ENCODE measurements around the gene WFDC10B. TPM values are rescaled to one million over a fixed set of nuclear protein-coding genes. Genes with fewer than 3 reads are reported as not detected.
"Not testable (repeated sequence)": the region's sequence is repeated elsewhere in the genome, so short reads cannot be mapped to it uniquely, and the experiment has no call there.

Gene WFDC10B
- total and polyA plus RNA-seq, 8 donors, result 0.44 to 1.2 TPM; not detected in 6

DNA sequence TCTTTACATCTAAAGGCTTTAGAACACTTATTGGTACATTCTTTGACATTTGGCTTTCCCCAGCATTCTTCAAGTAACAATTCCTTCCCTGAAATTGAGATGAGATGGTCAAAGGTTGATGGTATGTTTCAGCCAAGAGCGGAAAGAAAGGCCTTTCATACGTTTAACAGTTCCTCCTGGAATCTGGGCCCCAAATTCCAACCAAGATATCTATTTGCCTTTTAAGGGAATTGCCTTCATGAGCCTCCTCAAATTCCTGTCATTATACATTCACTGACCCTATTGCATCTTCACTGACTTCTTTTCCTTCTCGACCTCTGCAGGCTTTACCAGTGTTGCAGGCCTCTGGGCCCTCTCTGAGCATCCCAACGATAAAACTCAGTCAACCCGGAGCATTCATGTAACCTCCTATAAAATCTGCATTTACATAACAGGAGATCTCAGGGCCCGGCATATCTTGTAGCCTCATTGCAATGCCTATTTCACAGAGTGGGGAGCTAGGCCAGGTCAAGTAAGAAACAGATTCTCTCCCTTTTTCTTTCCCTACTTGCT is 55.4 kb downstream of the WFDC10B start:
- no peaks in the 10 kb centered on the region for H3K9me3 ChIP-seq
- H3K27ac ChIP-seq, result no peak overlapping the region
- DNase-seq, result no peak
- H3K4me1 ChIP-seq, result no peaks in the 10 kb centered on the region
- H3K27me3 ChIP-seq, result no peaks in the 10 kb centered on the region
- no peak overlapping the region for H3K4me3 ChIP-seq
- intact Hi-C loops (cut with DNase I), result no loop called here
- TF ChIP-seq, protein P1, sequence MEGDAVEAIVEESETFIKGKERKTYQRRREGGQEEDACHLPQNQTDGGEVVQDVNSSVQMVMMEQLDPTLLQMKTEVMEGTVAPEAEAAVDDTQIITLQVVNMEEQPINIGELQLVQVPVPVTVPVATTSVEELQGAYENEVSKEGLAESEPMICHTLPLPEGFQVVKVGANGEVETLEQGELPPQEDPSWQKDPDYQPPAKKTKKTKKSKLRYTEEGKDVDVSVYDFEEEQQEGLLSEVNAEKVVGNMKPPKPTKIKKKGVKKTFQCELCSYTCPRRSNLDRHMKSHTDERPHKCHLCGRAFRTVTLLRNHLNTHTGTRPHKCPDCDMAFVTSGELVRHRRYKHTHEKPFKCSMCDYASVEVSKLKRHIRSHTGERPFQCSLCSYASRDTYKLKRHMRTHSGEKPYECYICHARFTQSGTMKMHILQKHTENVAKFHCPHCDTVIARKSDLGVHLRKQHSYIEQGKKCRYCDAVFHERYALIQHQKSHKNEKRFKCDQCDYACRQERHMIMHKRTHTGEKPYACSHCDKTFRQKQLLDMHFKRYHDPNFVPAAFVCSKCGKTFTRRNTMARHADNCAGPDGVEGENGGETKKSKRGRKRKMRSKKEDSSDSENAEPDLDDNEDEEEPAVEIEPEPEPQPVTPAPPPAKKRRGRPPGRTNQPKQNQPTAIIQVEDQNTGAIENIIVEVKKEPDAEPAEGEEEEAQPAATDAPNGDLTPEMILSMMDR (IDR thresholded peaks at IDR 0.05), result no peak
- no peak for ATAC-seq
- H3K36me3 ChIP-seq, result no peaks in the 10 kb centered on the region

DNA sequence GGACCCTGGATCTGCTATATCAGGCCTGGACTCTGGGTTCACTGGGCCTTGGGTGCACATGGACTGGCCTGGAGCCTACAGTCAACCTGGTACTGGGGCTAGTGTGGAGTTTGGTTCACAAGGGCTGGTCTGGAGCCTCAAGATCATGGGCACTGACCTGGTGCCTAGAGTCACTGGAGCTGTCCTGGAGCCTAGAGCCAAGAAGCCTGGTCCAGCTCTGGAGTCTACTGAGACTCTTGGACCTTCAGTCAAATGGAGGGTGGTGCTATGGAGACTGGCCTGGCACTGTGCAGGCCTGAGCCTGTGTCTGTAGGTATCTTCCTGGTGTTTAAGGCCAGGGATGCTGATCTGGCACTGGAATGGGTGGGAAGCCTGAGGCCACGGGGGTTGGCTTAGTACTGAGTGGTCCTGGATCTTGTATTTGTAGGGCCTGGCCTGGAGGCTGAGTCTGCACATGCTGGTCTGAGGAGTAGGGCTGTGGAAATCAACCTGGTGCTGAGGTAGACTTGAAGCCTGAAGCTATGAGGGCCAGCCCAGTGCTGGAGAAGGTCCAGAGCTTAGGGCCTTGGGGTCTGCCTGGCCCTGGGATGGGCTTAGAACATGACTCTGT is 57.3 kb downstream of the WFDC10B start:
- no peaks in the 10 kb centered on the region for H3K4me1 ChIP-seq
- no peak for ATAC-seq
- no peak overlapping the region for H3K27ac ChIP-seq
- TF ChIP-seq, protein P1 (IDR thresholded peaks at IDR 0.05), result no peak
- no peaks in the 10 kb centered on the region for H3K9me3 ChIP-seq
- DNase-seq, result no peak
- H3K4me3 ChIP-seq, result no peak overlapping the region
- intact Hi-C loops (cut with DNase I), result no loop called here
- H3K36me3 ChIP-seq, result no peaks in the 10 kb centered on the region
- no peaks in the 10 kb centered on the region for H3K27me3 ChIP-seq

DNA sequence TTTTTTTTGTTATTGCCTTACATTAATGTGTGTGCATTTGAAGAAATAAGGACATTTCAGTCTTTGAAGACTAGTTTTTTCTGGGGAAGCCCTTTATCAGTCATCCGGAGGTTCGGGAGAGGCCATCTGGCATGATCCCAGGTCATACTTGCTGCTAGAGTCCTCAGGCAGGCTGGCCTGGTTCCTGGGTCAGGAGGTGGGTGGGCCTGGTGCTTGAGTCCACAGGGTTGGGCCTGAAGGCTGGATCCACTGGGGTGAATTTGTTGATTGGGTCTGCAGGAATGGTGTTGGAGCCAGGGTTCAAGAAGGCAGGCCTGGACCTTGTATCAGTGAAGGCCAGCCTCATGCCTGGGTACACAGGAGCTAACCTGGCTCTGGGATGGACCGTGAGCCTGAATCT is 57.9 kb downstream of the WFDC10B start:
- DNase-seq, result no peak
- no peaks in the 10 kb centered on the region for H3K9me3 ChIP-seq
- TF ChIP-seq, protein P1 (IDR thresholded peaks at IDR 0.05), result no peak
- intact Hi-C loops (cut with DNase I), result no loop called here
- no peaks in the 10 kb centered on the region for H3K4me1 ChIP-seq
- no peaks in the 10 kb centered on the region for H3K27me3 ChIP-seq
- peak; percentile 40 for ATAC-seq
- H3K36me3 ChIP-seq, result no peaks in the 10 kb centered on the region
- H3K4me3 ChIP-seq, result no peak overlapping the region
- no peak overlapping the region for H3K27ac ChIP-seq

DNA sequence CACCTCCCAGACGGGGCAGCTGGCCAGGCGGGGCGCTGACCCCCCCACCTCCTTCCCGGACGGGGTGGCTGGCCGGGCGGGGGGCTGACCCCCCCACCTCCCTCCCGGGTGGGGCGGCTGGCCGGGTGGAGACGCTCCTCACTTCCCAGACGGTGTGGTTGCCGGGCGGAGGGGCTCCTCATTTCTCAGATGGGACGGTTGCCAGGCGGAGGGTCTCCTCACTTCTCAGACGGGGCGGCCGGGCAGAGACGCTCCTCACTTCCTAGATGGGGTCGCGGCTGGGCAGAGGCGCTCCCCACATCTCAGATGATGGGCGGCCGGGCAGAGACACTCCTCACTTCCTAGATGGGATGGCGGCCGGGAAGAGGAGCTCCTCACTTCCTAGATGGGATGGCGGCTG is 59.0 kb downstream of the WFDC10B start:
- H3K9me3 ChIP-seq; H3K4me3 ChIP-seq; intact Hi-C loops (cut with DNase I); H3K4me1 ChIP-seq; DNase-seq; H3K27ac ChIP-seq; ATAC-seq; H3K36me3 ChIP-seq; H3K27me3 ChIP-seq: not testable (repeated sequence)

DNA sequence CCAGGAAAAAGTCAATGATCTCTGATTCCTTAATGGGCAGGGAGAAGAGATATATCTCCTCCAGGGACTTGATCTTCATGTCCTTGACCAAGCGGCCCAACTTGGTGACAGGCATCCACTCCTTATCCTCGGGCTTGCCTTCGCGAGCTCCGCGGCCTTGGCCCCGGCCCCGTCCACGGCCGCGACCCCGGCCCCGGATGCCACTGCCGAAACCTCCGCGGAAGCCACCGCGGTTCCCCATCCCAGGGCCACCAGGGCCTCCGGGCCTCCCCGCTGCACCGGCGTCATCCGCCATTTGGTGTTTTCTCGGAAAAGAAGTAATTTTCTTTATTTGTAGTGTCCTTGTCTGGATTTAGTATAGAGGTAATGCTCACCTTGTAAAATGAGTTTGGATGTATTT is 63.7 kb downstream of the WFDC10B start:
- H3K9me3 ChIP-seq; intact Hi-C loops (cut with DNase I); ATAC-seq; DNase-seq; H3K4me3 ChIP-seq; H3K27ac ChIP-seq; H3K4me1 ChIP-seq; H3K36me3 ChIP-seq; H3K27me3 ChIP-seq: not testable (repeated sequence)

DNA sequence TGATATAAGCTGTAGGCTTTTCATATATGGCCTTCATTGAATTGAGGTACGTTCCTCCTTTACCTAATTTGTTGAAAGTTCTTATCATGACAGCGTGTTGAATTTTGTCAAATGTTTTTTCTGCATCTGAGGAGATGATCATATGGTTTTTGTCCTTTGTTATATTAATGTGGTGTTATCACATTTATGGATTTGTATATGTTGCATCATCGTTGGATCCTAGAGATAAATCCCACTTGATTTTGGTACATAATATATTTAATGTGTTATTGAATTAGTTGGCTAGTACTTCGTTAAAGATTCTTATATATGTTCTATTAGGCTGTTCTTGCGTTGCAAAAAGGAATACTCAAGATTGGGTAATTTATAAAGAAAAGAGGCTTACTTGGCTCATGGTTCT is 65.1 kb downstream of the WFDC10B start:
- no peak overlapping the region for H3K27ac ChIP-seq
- TF ChIP-seq, protein P1 (IDR thresholded peaks at IDR 0.05), result no peak
- H3K4me3 ChIP-seq, result no peak overlapping the region
- intact Hi-C loops (cut with DNase I), result no loop called here
- DNase-seq, result no peak
- no peaks in the 10 kb centered on the region for H3K9me3 ChIP-seq
- no peak for ATAC-seq
- H3K4me1 ChIP-seq, result no peaks in the 10 kb centered on the region
- no peaks in the 10 kb centered on the region for H3K36me3 ChIP-seq
- no peaks in the 10 kb centered on the region for H3K27me3 ChIP-seq

Data from left lung (tissue), 10 donors.